Keratinocyte (primary cell): ENCODE results near the gene EPHA2. TPM values are rescaled to one million over a fixed set of nuclear protein-coding genes. Genes with fewer than 3 reads are reported as not detected.
A peak's percentile ranks its signal among the peaks of the same experiment; 100 is the strongest.

Experiments used
- DNase-seq: peaks from one replicate; pipeline ENCODE4 v3.0.0-alpha.2; 2011; ENCODE audit warnings: low read depth, missing footprints, low spot score
- FAIRE-seq: peaks from 2 replicates; lab custom pipeline; 2011; peaks lifted over from hg19 to GRCh38; lab: Jason Lieb, UNC
- H2AFZ ChIP-seq: 2 replicates; pipeline ENCODE4 v1.6.0; 2012; ENCODE audit warnings: low read length, control low read depth, inconsistent platforms; ENCODE audit not compliant: control insufficient read depth
- H3K27ac ChIP-seq: 2 replicates; pipeline ENCODE4 v1.5.1; 2011; ENCODE audit warnings: low read length; ENCODE audit not compliant: control insufficient read depth, insufficient read depth
- H3K27me3 ChIP-seq: 3 replicates; pipeline ENCODE4 v1.6.0; 2011; ENCODE audit warnings: low read length; ENCODE audit not compliant: control insufficient read depth, insufficient read depth; ENCODE audit errors: extremely low read depth
- H3K36me3 ChIP-seq, 2 experiments: 2 replicates in 1 of 2; 3 replicates in 1 of 2; pipeline ENCODE4 v1.5.1; 2011; ENCODE audit warnings: low read length in 2 of 2, mild to moderate bottlenecking in 1 of 2; ENCODE audit not compliant: control insufficient read depth in 2 of 2, insufficient read depth in 2 of 2; ENCODE audit errors: extremely low read depth in 1 of 2
- H3K4me1 ChIP-seq: 3 replicates; pipeline ENCODE4 v1.5.1; 2011; ENCODE audit warnings: low read length; ENCODE audit not compliant: control insufficient read depth, insufficient read depth; ENCODE audit errors: extremely low read depth
- H3K4me2 ChIP-seq: 3 replicates; pipeline ENCODE4 v1.6.0; 2011; ENCODE audit warnings: low read depth, low read length; ENCODE audit not compliant: control insufficient read depth, insufficient read depth; ENCODE audit errors: extremely low read depth
- H3K4me3 ChIP-seq, 3 experiments: fragments of 200-600 bp in 1 of 3; sonication (generic) in 1 of 3; 2 replicates in 2 of 3; 3 replicates in 1 of 3; pipeline ENCODE4 v1.5.1; 2011 to 2016; ENCODE audit warnings: low read length in 3 of 3, mild to moderate bottlenecking in 3 of 3, control low read depth in 2 of 3, inconsistent platforms in 1 of 3, low read depth in 1 of 3, mixed read lengths in 1 of 3, mixed run types in 1 of 3, moderate library complexity in 1 of 3; ENCODE audit not compliant: control insufficient read depth in 2 of 3, insufficient read depth in 2 of 3; ENCODE audit errors: extremely low read depth in 1 of 3
- H3K79me2 ChIP-seq: 2 replicates; pipeline ENCODE4 v1.6.0; 2012; ENCODE audit warnings: low read length; ENCODE audit not compliant: control insufficient read depth, insufficient read depth
- H3K9ac ChIP-seq: 3 replicates; pipeline ENCODE4 v1.6.0; 2011; ENCODE audit warnings: low read length; ENCODE audit not compliant: control insufficient read depth, insufficient read depth; ENCODE audit errors: extremely low read depth
- H3K9me1 ChIP-seq: 3 replicates; pipeline ENCODE4 v1.6.0; 2011; ENCODE audit warnings: low read length; ENCODE audit not compliant: control insufficient read depth, insufficient read depth; ENCODE audit errors: extremely low read depth
- H3K9me3 ChIP-seq: 2 replicates; pipeline ENCODE4 v1.5.1; 2012; ENCODE audit warnings: low read depth, low read length; ENCODE audit not compliant: control insufficient read depth
- H4K20me1 ChIP-seq: 3 replicates; pipeline ENCODE4 v1.6.0; 2011; ENCODE audit warnings: low read length; ENCODE audit not compliant: control insufficient read depth, insufficient read depth; ENCODE audit errors: extremely low read depth
- EZH2 ChIP-seq: IDR thresholded peaks from one replicate; pipeline ENCODE4 v1.6.1; 2012; ENCODE audit warnings: inconsistent platforms, mild to moderate bottlenecking, low read length, moderate library complexity
- dilution Hi-C: fragments of 300-500 bp; cut with MboI; formaldehyde crosslinking; loops from one replicate; pipeline ENCODE4 v1.7.0; 2020; ENCODE audit warnings: low sequenced_read_pairs; ENCODE audit not compliant: extremely low pct_ligation_motif_present
- polyA plus RNA-seq, 5 experiments: library from polyadenylated mRNA; depleted of rRNA in 3 of 5; stranded (reverse) in 3 of 5; stranded (forward) in 1 of 5; unstranded in 1 of 5; fragments of >200 nt; gene quantifications; 1 replicate in 1 of 5; 2 replicates in 3 of 5; 3 replicates in 1 of 5; pipeline versions ENCODE4 v1.2.1 to v1.2.3, GENCODE V29; 2011 to 2012; ENCODE audit warnings: missing spikeins in 2 of 5, low read depth in 1 of 5, low replicate concordance in 1 of 5
- TF ChIP-seq, protein P1 (sequence below), 3 experiments: IDR thresholded peaks in 1 of 3; conservative IDR thresholded peaks in 1 of 3; optimal IDR thresholded peaks in 1 of 3; 2 replicates in 2 of 3; 3 replicates in 1 of 3; pipeline versions ENCODE3 to v1.5.1; 2011; ENCODE audit warnings: low read length in 3 of 3, mild to moderate bottlenecking in 3 of 3, moderate library complexity in 2 of 3, control low read depth in 1 of 3, inconsistent platforms in 1 of 3; ENCODE audit not compliant: insufficient read depth in 2 of 3; ENCODE audit errors: extremely low read depth in 1 of 3

EPHA2 gene
- polyA plus RNA-seq, 1 donor (not counting 4 experiments of a cell fraction or from before 2014, with no cell fraction given): 55.6 TPM

DNA sequence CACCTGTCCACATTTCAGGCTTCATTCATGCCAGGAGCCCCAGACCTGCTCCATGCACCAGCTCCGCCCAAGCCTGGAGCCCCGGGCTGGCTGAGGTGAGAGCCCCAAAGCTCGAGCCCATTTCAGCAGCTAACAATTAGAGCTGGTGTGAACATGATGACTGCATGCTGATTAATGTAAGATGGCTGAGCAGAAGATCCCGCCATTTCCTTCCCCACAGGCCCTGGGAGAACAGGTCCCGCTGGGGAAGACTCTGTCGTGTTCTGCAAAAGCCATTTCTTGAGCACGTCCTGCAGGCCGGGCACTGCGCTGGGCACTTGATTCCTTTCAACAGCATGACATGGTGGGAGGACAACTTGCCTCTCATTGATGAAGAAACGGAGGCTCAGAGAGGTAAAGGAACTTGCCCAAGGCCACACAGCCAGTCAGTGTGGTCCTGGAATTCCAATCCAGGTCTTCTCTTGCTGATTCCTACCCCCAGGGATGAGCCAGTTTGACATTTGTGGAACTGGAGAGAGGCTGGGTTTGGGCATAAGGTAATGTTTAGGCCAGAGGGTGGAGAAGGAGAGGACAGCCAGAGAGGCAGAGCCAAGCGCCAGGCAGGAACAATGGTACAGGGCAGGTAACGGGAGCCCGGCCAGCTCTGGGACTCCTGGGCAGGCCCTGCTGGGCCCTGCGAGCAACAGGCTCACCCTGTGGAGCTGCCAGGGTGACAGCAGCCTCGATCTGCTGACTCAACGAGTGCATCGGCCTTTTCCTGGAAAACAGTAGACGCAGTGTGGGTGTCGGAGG lies 28.1 kb upstream of the EPHA2 start:
- H3K79me2 ChIP-seq: no peaks in the 10 kb centered on the region
- H3K4me3 ChIP-seq: no peak overlapping the region
- dilution Hi-C loops: no loop called here
- no peak overlapping the region for H2AFZ ChIP-seq
- no peaks in the 10 kb centered on the region for H3K36me3 ChIP-seq
- no peaks in the 10 kb centered on the region for H4K20me1 ChIP-seq
- no peaks in the 10 kb centered on the region for H3K9me3 ChIP-seq
- peaks cover 56% of the 10 kb centered on the region for H3K4me1 ChIP-seq
- H3K4me2 ChIP-seq: peak overlapping the region; percentile 59
- no peaks in the 10 kb centered on the region for H3K27me3 ChIP-seq
- H3K27ac ChIP-seq: peak overlapping the region; percentile 33
- no peak for TF ChIP-seq EZH2
- TF ChIP-seq, protein P1, sequence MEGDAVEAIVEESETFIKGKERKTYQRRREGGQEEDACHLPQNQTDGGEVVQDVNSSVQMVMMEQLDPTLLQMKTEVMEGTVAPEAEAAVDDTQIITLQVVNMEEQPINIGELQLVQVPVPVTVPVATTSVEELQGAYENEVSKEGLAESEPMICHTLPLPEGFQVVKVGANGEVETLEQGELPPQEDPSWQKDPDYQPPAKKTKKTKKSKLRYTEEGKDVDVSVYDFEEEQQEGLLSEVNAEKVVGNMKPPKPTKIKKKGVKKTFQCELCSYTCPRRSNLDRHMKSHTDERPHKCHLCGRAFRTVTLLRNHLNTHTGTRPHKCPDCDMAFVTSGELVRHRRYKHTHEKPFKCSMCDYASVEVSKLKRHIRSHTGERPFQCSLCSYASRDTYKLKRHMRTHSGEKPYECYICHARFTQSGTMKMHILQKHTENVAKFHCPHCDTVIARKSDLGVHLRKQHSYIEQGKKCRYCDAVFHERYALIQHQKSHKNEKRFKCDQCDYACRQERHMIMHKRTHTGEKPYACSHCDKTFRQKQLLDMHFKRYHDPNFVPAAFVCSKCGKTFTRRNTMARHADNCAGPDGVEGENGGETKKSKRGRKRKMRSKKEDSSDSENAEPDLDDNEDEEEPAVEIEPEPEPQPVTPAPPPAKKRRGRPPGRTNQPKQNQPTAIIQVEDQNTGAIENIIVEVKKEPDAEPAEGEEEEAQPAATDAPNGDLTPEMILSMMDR (optimal IDR thresholded peaks at IDR 0.05 in 1 of 3, IDR thresholded peaks at IDR 0.05 in 1 of 3, conservative IDR thresholded peaks at IDR 0.05 in 1 of 3; ENCODE audit: extremely low read depth in 1 of 3, insufficient read depth in 2 of 3, low read length in 3 of 3): no peak
- no peaks in the 10 kb centered on the region for H3K9me1 ChIP-seq
- DNase-seq (no peak), FAIRE-seq (no peak)
- H3K9ac ChIP-seq: peak overlapping the region; percentile 18

DNA sequence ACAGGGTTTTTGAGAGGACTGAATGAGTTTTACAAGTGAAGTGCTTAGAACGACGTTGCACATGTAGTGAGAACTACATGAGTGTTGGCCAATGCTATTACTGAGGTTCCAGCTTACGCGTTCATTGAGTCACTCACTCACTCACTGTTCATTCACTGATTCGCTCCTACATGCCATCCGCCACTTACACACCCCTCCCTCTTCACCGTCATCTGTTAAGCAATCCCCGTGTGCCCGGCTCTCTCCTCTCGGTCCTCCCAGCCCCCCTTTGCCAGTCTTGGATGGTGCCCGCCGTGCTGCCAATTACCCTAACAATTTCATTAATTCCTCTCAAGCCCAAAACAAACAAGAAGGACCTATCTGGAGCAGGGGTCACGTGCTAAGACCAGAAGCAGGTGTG lies 27.3 kb upstream of the EPHA2 start:
- Histone ChIP-seq H3K9ac (peak overlapping the region; percentile 12), H3K27me3 (no peaks in the 10 kb centered on the region), H3K4me3 (no peak overlapping the region), H3K79me2 (no peaks in the 10 kb centered on the region), H3K9me1 (no peaks in the 10 kb centered on the region), H3K9me3 (no peaks in the 10 kb centered on the region), H3K4me2 (peak overlapping the region; percentile 22), H3K27ac (peak overlapping the region; percentile 86), H4K20me1 (no peaks in the 10 kb centered on the region), H2AFZ (no peak overlapping the region), H3K4me1 (peaks cover 54% of the 10 kb centered on the region), H3K36me3 (no peaks in the 10 kb centered on the region)
- FAIRE-seq: peak; percentile 86
- DNase-seq: no peak
- TF ChIP-seq EZH2: no peak
- TF ChIP-seq, protein P1 (optimal IDR thresholded peaks at IDR 0.05 in 1 of 3, IDR thresholded peaks at IDR 0.05 in 1 of 3, conservative IDR thresholded peaks at IDR 0.05 in 1 of 3; ENCODE audit: extremely low read depth in 1 of 3, insufficient read depth in 2 of 3, low read length in 3 of 3): no peak
- dilution Hi-C loops: no loop called here
